HepG2 (cell line): ENCODE measurements around the gene GALNT15. TPM values are rescaled to one million over a fixed set of nuclear protein-coding genes. Genes with fewer than 3 reads are reported as not detected.

Source experiments
- ATAC-seq: fragments of 200-7000 bp; cut with Tn5 transposase; 3 replicates; pipeline ENCODE4 v1.9.1; 2020; ENCODE audit warnings: mild to moderate bottlenecking, moderate library complexity
- BruUV-seq: library from RNA; stranded (reverse); fragments of 400-500 nt; replicated peaks from 2 replicates; lab custom pipeline; 2021; lab: Mats Ljungman, UMichigan
- CTCF ChIA-PET: fragments of 300-600 bp; formaldehyde crosslinking; extraction: SDS; loops from one replicate; lab custom pipeline; 2021; ENCODE audit warnings: low total read pairs, inconsistent platforms, low intra/inter-chr PET ratio; lab: Yijun Ruan, JAX
- POLR2A ChIA-PET: fragments of 350-600 bp; sonication (Branson Sonifier 250); formaldehyde crosslinking; loops from one replicate; lab custom pipeline; 2020; ENCODE audit warnings: antibody characterized with exemption, inconsistent platforms; lab: Yijun Ruan, JAX
- DNase-seq: peaks from one replicate; pipeline ENCODE4 v3.0.0-alpha.2; 2015; ENCODE audit warnings: low spot score
- FAIRE-seq: peaks from 3 replicates; lab custom pipeline; 2011; peaks lifted over from hg19 to GRCh38; lab: Jason Lieb, UNC
- H2AFZ ChIP-seq: one replicate; pipeline ENCODE4 v1.6.1; 2011; ENCODE audit warnings: low read length, inconsistent platforms
- H3K27ac ChIP-seq: fragments of 300-600 bp; 3 replicates; pipeline ENCODE4 v1.8.0; 2011; ENCODE audit warnings: mixed run types, mild to moderate bottlenecking, mixed read lengths, low read length, inconsistent platforms; ENCODE audit not compliant: insufficient read depth; ENCODE audit errors: extremely low read length
- H3K27me3 ChIP-seq, 2 experiments: fragments of 200-600 bp in 1 of 2; 2 replicates in 1 of 2; 3 replicates in 1 of 2; pipeline versions ENCODE4 v1.6.0 to v1.8.0; 2011; ENCODE audit warnings: low read length in 2 of 2, mild to moderate bottlenecking in 2 of 2, moderate library complexity in 2 of 2, inconsistent platforms in 1 of 2; ENCODE audit not compliant: insufficient read depth in 2 of 2, control insufficient read depth in 1 of 2
- H3K36me3 ChIP-seq, 2 experiments: fragments of 200-600 bp in 1 of 2; replicated peaks in 1 of 2; 2 replicates in 1 of 2; 3 replicates in 1 of 2; pipeline versions ENCODE4 v1.5.1 to v1.8.0; 2011; ENCODE audit warnings: low read length in 2 of 2, inconsistent platforms in 1 of 2; ENCODE audit not compliant: insufficient read depth in 2 of 2, control insufficient read depth in 1 of 2
- H3K4me1 ChIP-seq: 2 replicates; pipeline ENCODE4 v1.5.1; 2012; ENCODE audit warnings: low read length, inconsistent platforms; ENCODE audit not compliant: insufficient read depth
- H3K4me2 ChIP-seq: 2 replicates; pipeline ENCODE4 v1.6.0; 2011; ENCODE audit warnings: low read depth, low read length, inconsistent platforms
- H3K4me3 ChIP-seq, 3 experiments: fragments of 200-600 bp in 1 of 3; sonication (generic), shearing (Covaris generic) in 1 of 3; replicated peaks in 1 of 3; 2 replicates each; pipeline ENCODE4 v1.5.1; 2011 to 2016; ENCODE audit warnings: low read length in 3 of 3, inconsistent platforms in 2 of 3, low read depth in 2 of 3, mild to moderate bottlenecking in 2 of 3, control low read depth in 1 of 3, mixed read lengths in 1 of 3; ENCODE audit not compliant: insufficient read depth in 1 of 3
- H3K79me2 ChIP-seq: one replicate; pipeline ENCODE4 v1.6.1; 2011; ENCODE audit warnings: low read length, inconsistent platforms; ENCODE audit not compliant: insufficient read depth
- H3K9ac ChIP-seq: 2 replicates; pipeline ENCODE4 v1.6.0; 2011; ENCODE audit warnings: mild to moderate bottlenecking, low read depth, low read length, inconsistent platforms; ENCODE audit not compliant: insufficient read depth
- H3K9me3 ChIP-seq: 2 replicates; pipeline ENCODE4 v1.5.1; 2012; ENCODE audit warnings: mild to moderate bottlenecking, low read length
- H4K20me1 ChIP-seq: 2 replicates; pipeline ENCODE4 v1.6.0; 2011; ENCODE audit warnings: inconsistent platforms, mild to moderate bottlenecking, low read length, moderate library complexity; ENCODE audit not compliant: insufficient read depth
- CBX5 ChIP-seq: sonication (generic); formaldehyde crosslinking; IDR thresholded peaks from 2 replicates; pipeline ENCODE4 v1.4.0; 2020; ENCODE audit warnings: missing genetic modification reagents, borderline replicate concordance
- DNMT1 ChIP-seq: sonication (generic); formaldehyde crosslinking; IDR thresholded peaks from 2 replicates; pipeline ENCODE4 v1.5.1; 2020; ENCODE audit warnings: mild to moderate bottlenecking, missing genetic modification reagents
- FOXO1 ChIP-seq: sonication (generic); formaldehyde crosslinking; IDR thresholded peaks from 2 replicates; pipeline ENCODE4 v1.4.0; 2020; ENCODE audit warnings: missing genetic modification reagents
- GTF2F1 ChIP-seq: fragments of 150-350 bp; IDR thresholded peaks from 2 replicates; pipeline ENCODE4 v1.6.1; 2014; ENCODE audit warnings: low read length
- HNF4A ChIP-seq: sonication (generic); formaldehyde crosslinking; IDR thresholded peaks from 2 replicates; pipeline ENCODE4 v1.4.0; 2020; ENCODE audit warnings: missing genetic modification reagents
- HNRNPH1 ChIP-seq: fragments of 200-400 bp; formaldehyde crosslinking; optimal IDR thresholded peaks from 2 replicates; pipeline ENCODE3; 2017; ENCODE audit warnings: mild to moderate bottlenecking, low read depth, low read length
- HOXA5 ChIP-seq: sonication (generic); formaldehyde crosslinking; IDR thresholded peaks from 2 replicates; pipeline ENCODE4 v1.4.0; 2020; ENCODE audit warnings: missing genetic modification reagents
- IRF2 ChIP-seq: IDR thresholded peaks from 2 replicates; pipeline ENCODE4 v1.6.1; 2018; ENCODE audit warnings: missing genetic modification reagents, missing compliant biosample characterization
- ISL2 ChIP-seq: sonication (generic); formaldehyde crosslinking; IDR thresholded peaks from 2 replicates; pipeline ENCODE4 v1.5.0; 2020; ENCODE audit warnings: missing genetic modification reagents
- KLF15 ChIP-seq: sonication (generic); formaldehyde crosslinking; IDR thresholded peaks from 2 replicates; pipeline ENCODE4 v1.8.1; 2023; ENCODE audit warnings: borderline replicate concordance, mild to moderate bottlenecking, inconsistent platforms, missing genetic modification reagents, mixed read lengths
- MEIS1 ChIP-seq: sonication (generic); formaldehyde crosslinking; IDR thresholded peaks from 2 replicates; pipeline ENCODE4 v1.9.0; 2021; ENCODE audit warnings: mild to moderate bottlenecking, missing genetic modification reagents, moderate library complexity, borderline replicate concordance
- NFYB ChIP-seq: sonication (generic); formaldehyde crosslinking; IDR thresholded peaks from 2 replicates; pipeline ENCODE4 v1.4.0; 2020; ENCODE audit warnings: missing genetic modification reagents
- THYN1 ChIP-seq: sonication (generic); formaldehyde crosslinking; IDR thresholded peaks from 2 replicates; pipeline ENCODE4 v1.8.1; 2023; ENCODE audit warnings: low read depth, mild to moderate bottlenecking, moderate library complexity, missing genetic modification reagents, borderline replicate concordance
- ZBTB14 ChIP-seq: sonication (generic); formaldehyde crosslinking; IDR thresholded peaks from 2 replicates; pipeline ENCODE4 v1.4.0; 2020; ENCODE audit warnings: missing genetic modification reagents
- ZNF24 ChIP-seq: fragments of 450-650 bp; IDR thresholded peaks from 2 replicates; pipeline ENCODE4 v1.6.1; 2017; ENCODE audit warnings: antibody characterized with exemption, mild to moderate bottlenecking
- ZNF883 ChIP-seq: sonication (generic); formaldehyde crosslinking; IDR thresholded peaks from 2 replicates; pipeline ENCODE4 v1.5.1; 2020; ENCODE audit warnings: mild to moderate bottlenecking, missing genetic modification reagents; ENCODE audit errors: not compliant biosample characterization
- WGBS: methylation state at CpG from one replicate; pipeline ENCODE4 v1.1.6; 2017; ENCODE audit warnings: low lambda C conversion rate; 5-methylcytosine and 5-hydroxymethylcytosine counted together
- in situ Hi-C: cut with HindIII; loops from 2 replicates; pipeline ENCODE4 v1.10.0; 2017; ENCODE audit warnings: low pct_unique_long_range_greater_than_20kb; ENCODE audit not compliant: extremely low pct_ligation_motif_present
- intact Hi-C: fragments of 100-400 bp; cut with micrococcal nuclease; formaldehyde crosslinking; loops from one replicate; pipeline ENCODE4 v1.10.0; 2022; ENCODE audit not compliant: unreplicated experiment
- polyA plus RNA-seq, 8 experiments: library from polyadenylated mRNA; depleted of rRNA in 3 of 8; stranded (reverse) in 7 of 8; unstranded in 1 of 8; fragments of >200 nt; fragmentation: Illumina TruSeq in 4 of 8; extraction: Trizol in 4 of 8; gene quantifications; 2 replicates each; pipeline versions ENCODE4 v1.2.1 to v1.2.3, GENCODE V29; 2011 to 2016; ENCODE audit warnings: low read depth in 4 of 8, missing spikeins in 1 of 8, mixed read lengths in 1 of 8; ENCODE audit not compliant: insufficient read depth in 1 of 8
- total RNA-seq, 5 experiments: library from RNA; depleted of rRNA; stranded (reverse); fragments of >200 nt; fragmentation: Illumina TruSeq; extraction: Trizol; gene quantifications; 2 replicates each; pipeline ENCODE4 v1.2.3, GENCODE V29; 2016; ENCODE audit warnings: low read depth in 1 of 5
- TF ChIP-seq, protein P1 (sequence below): sonication (generic); formaldehyde crosslinking; conservative IDR thresholded peaks from 2 replicates; pipeline ENCODE4 v1.4.0; 2020; ENCODE audit warnings: missing genetic modification reagents

GALNT15 gene
- total and polyA plus RNA-seq, 2 of the 13 experiments (the other 11 are each of a cell fraction or from before 2014, with no cell fraction given), result 0.02 to 0.04 TPM

GRCh38 chr3:16187213-16187790, 12.8 kb downstream of the GALNT15 start:
- Histone ChIP-seq H3K4me2 (no peak overlapping the region), H4K20me1 (no peaks in the 10 kb centered on the region), H3K9ac (no peak overlapping the region), H3K4me1 (no peaks in the 10 kb centered on the region), H2AFZ (no peak overlapping the region), H3K4me3 (no peak overlapping the region), H3K27ac (no peak overlapping the region), H3K79me2 (no peaks in the 10 kb centered on the region), H3K36me3 (no peaks in the 10 kb centered on the region), H3K9me3 (no peaks in the 10 kb centered on the region), H3K27me3 (peaks cover 0 to 19% of the 10 kb centered on the region in 2 experiments; a peak in 3 of 5 replicates)
- TF ChIP-seq HNRNPH1, result no peak
- no peak for TF ChIP-seq DNMT1 (CRISPR knock-in tag)
- no peak for ATAC-seq
- no peak for FAIRE-seq
- no peak for DNase-seq
- 20% methylated on average over 3 of the region's 5 CpGs for WGBS
- BruUV-seq, result no TSS peak
- in situ Hi-C loops, result no loop called here
- POLR2A ChIA-PET, result no interaction called here
- intact Hi-C loops, result no loop called here
- CTCF ChIA-PET, result no interaction called here

DNA sequence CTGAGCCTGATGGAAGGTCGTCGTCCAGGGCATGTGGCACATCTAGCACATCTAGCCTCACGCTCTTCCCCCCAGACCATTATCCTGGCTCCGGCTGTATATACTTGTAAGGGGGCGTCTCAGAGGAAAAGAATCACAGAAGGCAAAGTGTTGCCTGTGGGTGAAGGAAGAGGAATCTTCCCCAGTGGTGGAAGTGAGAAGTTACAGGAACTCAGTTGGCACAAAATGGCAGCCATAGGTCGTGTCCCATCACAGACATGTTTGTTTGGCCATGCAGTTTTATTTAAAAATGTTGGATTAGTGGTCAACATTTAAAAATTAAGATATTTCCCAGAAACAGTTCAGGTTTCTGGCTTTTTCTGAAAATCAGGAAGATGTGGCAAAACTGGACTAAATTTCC, 13.6 kb downstream of the GALNT15 start:
- ChIA-PET CTCF (no interaction called here), POLR2A (no interaction called here)
- Histone ChIP-seq H3K4me2 (no peak overlapping the region), H3K4me3 (no peak overlapping the region), H2AFZ (no peak overlapping the region), H3K27me3 (peaks cover 0 to 15% of the 10 kb centered on the region in 2 experiments; a peak in 3 of 5 replicates), H3K27ac (no peak overlapping the region), H3K4me1 (no peaks in the 10 kb centered on the region), H3K36me3 (no peaks in the 10 kb centered on the region), H3K9me3 (no peaks in the 10 kb centered on the region), H3K79me2 (no peaks in the 10 kb centered on the region), H3K9ac (no peak overlapping the region), H4K20me1 (no peaks in the 10 kb centered on the region)
- ATAC-seq (no peak), FAIRE-seq (no peak), DNase-seq (no peak)
- 59% methylated on average over 6 of the region's 6 CpGs for WGBS
- BruUV-seq, result no TSS peak
- intact Hi-C loops (no loop called here), in situ Hi-C loops (no loop called here)
- TF ChIP-seq ZNF883 (CRISPR knock-in tag), result no peak
- TF ChIP-seq ZBTB14, result no peak
- TF ChIP-seq CBX5, result no peak
- TF ChIP-seq FOXO1, result no peak
- TF ChIP-seq HOXA5 (CRISPR knock-in tag), result no peak
- TF ChIP-seq ISL2, result no peak
- TF ChIP-seq IRF2 (CRISPR knock-in tag), result no peak
- TF ChIP-seq DNMT1 (CRISPR knock-in tag), result no peak
- no peak for TF ChIP-seq ZNF24
- TF ChIP-seq, protein P1, sequence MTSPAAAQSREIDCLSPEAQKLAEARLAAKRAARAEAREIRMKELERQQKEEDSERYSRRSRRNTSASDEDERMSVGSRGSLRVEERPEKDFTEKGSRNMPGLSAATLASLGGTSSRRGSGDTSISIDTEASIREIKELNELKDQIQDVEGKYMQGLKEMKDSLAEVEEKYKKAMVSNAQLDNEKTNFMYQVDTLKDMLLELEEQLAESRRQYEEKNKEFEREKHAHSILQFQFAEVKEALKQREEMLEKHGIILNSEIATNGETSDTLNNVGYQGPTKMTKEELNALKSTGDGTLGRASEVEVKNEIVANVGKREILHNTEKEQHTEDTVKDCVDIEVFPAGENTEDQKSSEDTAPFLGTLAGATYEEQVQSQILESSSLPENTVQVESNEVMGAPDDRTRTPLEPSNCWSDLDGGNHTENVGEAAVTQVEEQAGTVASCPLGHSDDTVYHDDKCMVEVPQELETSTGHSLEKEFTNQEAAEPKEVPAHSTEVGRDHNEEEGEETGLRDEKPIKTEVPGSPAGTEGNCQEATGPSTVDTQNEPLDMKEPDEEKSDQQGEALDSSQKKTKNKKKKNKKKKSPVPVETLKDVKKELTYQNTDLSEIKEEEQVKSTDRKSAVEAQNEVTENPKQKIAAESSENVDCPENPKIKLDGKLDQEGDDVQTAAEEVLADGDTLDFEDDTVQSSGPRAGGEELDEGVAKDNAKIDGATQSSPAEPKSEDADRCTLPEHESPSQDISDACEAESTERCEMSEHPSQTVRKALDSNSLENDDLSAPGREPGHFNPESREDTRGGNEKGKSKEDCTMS (CRISPR knock-in tag), result no peak
- no peak for TF ChIP-seq NFYB (CRISPR knock-in tag)
- TF ChIP-seq HNF4A (CRISPR knock-in tag), result no peak
- no peak for TF ChIP-seq MEIS1
- TF ChIP-seq KLF15 (CRISPR knock-in tag), result no peak
- no peak for TF ChIP-seq GTF2F1
- no peak for TF ChIP-seq THYN1
